ENCODE measurements around the gene ATF2.

ATF2 gene

GRCh38 chr2:175063741-175064140, 104.3 kb downstream of the ATF2 start:
- TF ChIP-seq TAF1 (IDR thresholded peaks at IDR 0.05; ENCODE audit: borderline replicate concordance, insufficient read depth, low read length) (no peak), FOXP2 (optimal IDR thresholded peaks at IDR 0.05; ENCODE audit: borderline replicate concordance, extremely low read depth, extremely low read length, insufficient read depth) (no peak), SIN3A (IDR thresholded peaks at IDR 0.05; ENCODE audit: borderline replicate concordance, insufficient read depth, low read length) (no peak), REST (IDR thresholded peaks at IDR 0.05; ENCODE audit: insufficient read depth in 1 of 2, low read depth in 2 of 2, low read length in 2 of 2) (no peak), POLR2AphosphoS5 (IDR thresholded peaks at IDR 0.05; ENCODE audit: low read depth, low read length) (no peak)

GRCh38 chr2:175062787-175063585, 105.0 kb downstream of the ATF2 start:
- TF ChIP-seq TAF1 (IDR thresholded peaks at IDR 0.05; ENCODE audit: borderline replicate concordance, insufficient read depth, low read length) = no peak
- TF ChIP-seq FOXP2 (optimal IDR thresholded peaks at IDR 0.05; ENCODE audit: borderline replicate concordance, extremely low read depth, extremely low read length, insufficient read depth) = peak; percentile 35
- TF ChIP-seq SIN3A (IDR thresholded peaks at IDR 0.05; ENCODE audit: borderline replicate concordance, insufficient read depth, low read length) = no peak

- TF ChIP-seq POLR2AphosphoS5 (IDR thresholded peaks at IDR 0.05; ENCODE audit: low read depth, low read length) = no peak
- TF ChIP-seq SIN3A (IDR thresholded peaks at IDR 0.05; ENCODE audit: borderline replicate concordance, insufficient read depth, low read length) = no peak
- no peak for TF ChIP-seq TAF1 (IDR thresholded peaks at IDR 0.05; ENCODE audit: borderline replicate concordance, insufficient read depth, low read length)
- TF ChIP-seq REST (IDR thresholded peaks at IDR 0.05; ENCODE audit: insufficient read depth in 1 of 2, low read depth in 2 of 2, low read length in 2 of 2) = no peak
- TF ChIP-seq FOXP2 (optimal IDR thresholded peaks at IDR 0.05; ENCODE audit: borderline replicate concordance, extremely low read depth, extremely low read length, insufficient read depth) = no peak
Measured at GRCh38 chr2:175057078-175057685, 110.8 kb downstream of the ATF2 start.

- TF ChIP-seq REST (IDR thresholded peaks at IDR 0.05; ENCODE audit: insufficient read depth in 1 of 2, low read depth in 2 of 2, low read length in 2 of 2) = no peak
- no peak for TF ChIP-seq TAF1 (IDR thresholded peaks at IDR 0.05; ENCODE audit: borderline replicate concordance, insufficient read depth, low read length)
- no peak for TF ChIP-seq POLR2AphosphoS5 (IDR thresholded peaks at IDR 0.05; ENCODE audit: low read depth, low read length)
- no peak for TF ChIP-seq SIN3A (IDR thresholded peaks at IDR 0.05; ENCODE audit: borderline replicate concordance, insufficient read depth, low read length)
- TF ChIP-seq FOXP2 (optimal IDR thresholded peaks at IDR 0.05; ENCODE audit: borderline replicate concordance, extremely low read depth, extremely low read length, insufficient read depth) = no peak
Measured at GRCh38 chr2:175055993-175056392, 112.0 kb downstream of the ATF2 start.

GRCh38 chr2:175054340-175054739, 113.7 kb downstream of the ATF2 start:
- no peak for TF ChIP-seq POLR2AphosphoS5 (IDR thresholded peaks at IDR 0.05; ENCODE audit: low read depth, low read length)
- no peak for TF ChIP-seq TAF1 (IDR thresholded peaks at IDR 0.05; ENCODE audit: borderline replicate concordance, insufficient read depth, low read length)
- TF ChIP-seq REST (IDR thresholded peaks at IDR 0.05; ENCODE audit: insufficient read depth in 1 of 2, low read depth in 2 of 2, low read length in 2 of 2) = no peak
- no peak for TF ChIP-seq SIN3A (IDR thresholded peaks at IDR 0.05; ENCODE audit: borderline replicate concordance, insufficient read depth, low read length)
- TF ChIP-seq FOXP2 (optimal IDR thresholded peaks at IDR 0.05; ENCODE audit: borderline replicate concordance, extremely low read depth, extremely low read length, insufficient read depth) = no peak

Measured in PFSK-1 (cell line).